NB4 (cell line): ENCODE results near the gene CD302.

Experiments
- DNase-seq: peaks from one replicate; pipeline ENCODE4 v3.0.0; 2010; ENCODE audit warnings: low read depth
- H3K4me3 ChIP-seq: one replicate; pipeline ENCODE4 v1.5.1; 2011; ENCODE audit warnings: mild to moderate bottlenecking, low read depth, low read length, moderate library complexity
- CTCF ChIP-seq: IDR thresholded peaks from one replicate; pipeline ENCODE4 v1.5.1; 2012; ENCODE audit warnings: low read depth, low read length
- MAX ChIP-seq: IDR thresholded peaks from 2 replicates; pipeline ENCODE4 v1.6.1; 2011; ENCODE audit warnings: low read depth, low read length
- MYC ChIP-seq: IDR thresholded peaks from 2 replicates; pipeline ENCODE4 v1.6.1; 2011; ENCODE audit warnings: low read depth, low read length
- POLR2A ChIP-seq: IDR thresholded peaks from 2 replicates; pipeline ENCODE4 v1.6.1; 2011; ENCODE audit warnings: mild to moderate bottlenecking; ENCODE audit not compliant: insufficient read length; ENCODE audit errors: extremely low read depth

CD302 gene

GRCh38 chr2:159769147-159769546 is 28.9 kb downstream of the CD302 start:
- no peak for DNase-seq
- TF ChIP-seq MAX: no peak
- TF ChIP-seq MYC: no peak
- no peak for TF ChIP-seq CTCF
- TF ChIP-seq POLR2A: no peak
- no peak overlapping the region for H3K4me3 ChIP-seq

GRCh38 chr2:159762075-159762474 is 35.9 kb downstream of the CD302 start:
- H3K4me3 ChIP-seq: no peak overlapping the region
- no peak for DNase-seq
- TF ChIP-seq MYC: no peak
- TF ChIP-seq MAX: no peak
- no peak for TF ChIP-seq CTCF
- TF ChIP-seq POLR2A: no peak

- no peak for DNase-seq
- TF ChIP-seq CTCF (no peak), MYC (no peak), MAX (no peak), POLR2A (no peak)
- H3K4me3 ChIP-seq: no peak overlapping the region
Observed at GRCh38 chr2:159760326-159760725, 37.7 kb downstream of the CD302 start.

GRCh38 chr2:159759577-159759976 is 38.4 kb downstream of the CD302 start:
- no peak overlapping the region for H3K4me3 ChIP-seq
- TF ChIP-seq CTCF (no peak), MAX (no peak), POLR2A (no peak), MYC (no peak)
- no peak for DNase-seq

GRCh38 chr2:159758686-159759085 is 39.3 kb downstream of the CD302 start:
- no peak overlapping the region for H3K4me3 ChIP-seq
- DNase-seq: no peak
- TF ChIP-seq MYC (no peak), CTCF (no peak), MAX (no peak), POLR2A (no peak)

GRCh38 chr2:159758239-159758638 is 39.8 kb downstream of the CD302 start:
- no peak overlapping the region for H3K4me3 ChIP-seq
- DNase-seq: no peak
- no peak for TF ChIP-seq POLR2A
- no peak for TF ChIP-seq CTCF
- no peak for TF ChIP-seq MAX
- no peak for TF ChIP-seq MYC
